WTC11 (cell line): ENCODE results near the gene SHISAL1. TPM values are rescaled to one million over a fixed set of nuclear protein-coding genes. Genes with fewer than 3 reads are reported as not detected.

ENCODE experiments used
- ATAC-seq: fragments of 200-7000 bp; cut with Tn5 transposase; 2 replicates; pipeline ENCODE4 v1.10.0; 2021; ENCODE audit warnings: mild to moderate bottlenecking, moderate library complexity
- CTCF ChIA-PET: fragments of 300-600 bp; sonication (Branson Sonifier 250); formaldehyde crosslinking; loops from one replicate; lab custom pipeline; 2021; ENCODE audit warnings: antibody characterized with exemption; lab: Charles Lee
- POLR2A ChIA-PET: fragments of 350-600 bp; sonication (Branson Sonifier 250); formaldehyde crosslinking; loops from one replicate; lab custom pipeline; 2021; ENCODE audit warnings: antibody characterized with exemption; lab: Charles Lee
- DNase-seq: peaks from one replicate; pipeline ENCODE4 v3.0.0; 2021; ENCODE audit warnings: low spot score
- H3K27ac Mint-ChIP-seq: 2 replicates; pipeline ENCODE4 v1.8.0; 2021; ENCODE audit warnings: mixed read lengths
- H3K27me3 Mint-ChIP-seq: 2 replicates; pipeline ENCODE4 v1.8.0; 2021; ENCODE audit warnings: low read depth, mild to moderate bottlenecking, moderate library complexity, mixed read lengths
- H3K36me3 Mint-ChIP-seq: 2 replicates; pipeline ENCODE4 v1.8.0; 2021; ENCODE audit warnings: mixed read lengths
- H3K4me1 Mint-ChIP-seq: 2 replicates; pipeline ENCODE4 v1.8.0; 2022; ENCODE audit warnings: mixed read lengths
- H3K4me3 Mint-ChIP-seq: 2 replicates; pipeline ENCODE4 v1.8.0; 2021; ENCODE audit warnings: mild to moderate bottlenecking, moderate library complexity, mixed read lengths
- H3K9me3 Mint-ChIP-seq: 2 replicates; pipeline ENCODE4 v1.8.0; 2021; ENCODE audit warnings: mixed read lengths
- CREM ChIP-seq: sonication (generic); formaldehyde crosslinking; IDR thresholded peaks from 2 replicates; pipeline ENCODE4 v1.8.1; 2022; ENCODE audit warnings: mild to moderate bottlenecking, missing genetic modification reagents, moderate library complexity
- ESRRA ChIP-seq: sonication (generic); formaldehyde crosslinking; IDR thresholded peaks from 2 replicates; pipeline ENCODE4 v1.8.1; 2022; ENCODE audit warnings: mild to moderate bottlenecking, missing genetic modification reagents, borderline replicate concordance
- FOXK1 ChIP-seq: sonication (generic); formaldehyde crosslinking; IDR thresholded peaks from 2 replicates; pipeline ENCODE4 v1.8.0; 2022; ENCODE audit warnings: mild to moderate bottlenecking, moderate library complexity, missing genetic modification reagents
- JAZF1 ChIP-seq: fragments of 250-450 bp; sonication (Bioruptor Pico); IDR thresholded peaks from 2 replicates; pipeline ENCODE4 v1.9.0; 2021; ENCODE audit warnings: moderate library complexity, mild to moderate bottlenecking, inconsistent platforms
- NFATC4 ChIP-seq: fragments of 250-450 bp; sonication (Bioruptor Pico); IDR thresholded peaks from 2 replicates; pipeline ENCODE4 v1.9.0; 2021; ENCODE audit warnings: mild to moderate bottlenecking
- NFE2L1 ChIP-seq: sonication (generic); formaldehyde crosslinking; IDR thresholded peaks from 2 replicates; pipeline ENCODE4 v1.8.1; 2023; ENCODE audit warnings: missing genetic modification reagents
- OVOL2 ChIP-seq: fragments of 250-450 bp; sonication (Bioruptor Pico); IDR thresholded peaks from 2 replicates; pipeline ENCODE4 v1.9.0; 2021; ENCODE audit warnings: mild to moderate bottlenecking, borderline replicate concordance
- PRRX2 ChIP-seq: fragments of 250-450 bp; sonication (Bioruptor Pico); IDR thresholded peaks from 2 replicates; pipeline ENCODE4 v1.8.0; 2021; ENCODE audit warnings: mild to moderate bottlenecking
- RELA ChIP-seq: sonication (generic); formaldehyde crosslinking; IDR thresholded peaks from 2 replicates; pipeline ENCODE4 v1.8.1; 2022; ENCODE audit warnings: missing genetic modification reagents, mild to moderate bottlenecking, borderline replicate concordance
- TEAD4 ChIP-seq: sonication (generic); formaldehyde crosslinking; IDR thresholded peaks from 2 replicates; pipeline ENCODE4 v1.8.0; 2022; ENCODE audit warnings: mild to moderate bottlenecking, missing genetic modification reagents
- ZNF121 ChIP-seq: sonication (generic); formaldehyde crosslinking; IDR thresholded peaks from 2 replicates; pipeline ENCODE4 v1.8.0; 2023; ENCODE audit warnings: missing genetic modification reagents
- ZNF232 ChIP-seq: sonication (generic); formaldehyde crosslinking; IDR thresholded peaks from 2 replicates; pipeline ENCODE4 v1.8.0; 2022; ENCODE audit warnings: mild to moderate bottlenecking, missing genetic modification reagents
- ZNF317 ChIP-seq: sonication (generic); formaldehyde crosslinking; IDR thresholded peaks from 2 replicates; pipeline ENCODE4 v1.8.1; 2023; ENCODE audit warnings: low read depth, mild to moderate bottlenecking, moderate library complexity, missing genetic modification reagents, borderline replicate concordance
- total RNA-seq: library from RNA; stranded (reverse); gene quantifications from 3 replicates; pipeline ENCODE4 v1.2.3, GENCODE V29; 2021
- TF ChIP-seq, protein P1 (sequence below): sonication (generic); formaldehyde crosslinking; IDR thresholded peaks from 2 replicates; pipeline ENCODE4 v1.8.1; 2022; ENCODE audit warnings: missing genetic modification reagents, borderline replicate concordance
- TF ChIP-seq, protein P2 (sequence below): sonication (generic); formaldehyde crosslinking; IDR thresholded peaks from 2 replicates; pipeline ENCODE4 v1.8.0; 2023; ENCODE audit warnings: mild to moderate bottlenecking, missing genetic modification reagents
- TF ChIP-seq, protein P3 (sequence below): sonication (generic); formaldehyde crosslinking; IDR thresholded peaks from 2 replicates; pipeline ENCODE4 v1.8.0; 2022; ENCODE audit warnings: mild to moderate bottlenecking, missing genetic modification reagents
- TF ChIP-seq, protein P4 (sequence below): sonication (generic); formaldehyde crosslinking; IDR thresholded peaks from 2 replicates; pipeline ENCODE4 v1.8.0; 2023; ENCODE audit warnings: missing genetic modification reagents
- TF ChIP-seq, protein P5 (sequence below): sonication (generic); formaldehyde crosslinking; IDR thresholded peaks from 2 replicates; pipeline ENCODE4 v1.8.0; 2023; ENCODE audit warnings: missing genetic modification reagents, mild to moderate bottlenecking, borderline replicate concordance
- TF ChIP-seq, protein P6 (sequence below): fragments of 250-450 bp; sonication (Bioruptor Pico); IDR thresholded peaks from 2 replicates; pipeline ENCODE4 v1.8.0; 2021; ENCODE audit warnings: mild to moderate bottlenecking
- TF ChIP-seq, protein P7 (sequence below): fragments of 200-600 bp; IDR thresholded peaks from 2 replicates; pipeline ENCODE4 v1.8.0; 2022; ENCODE audit warnings: antibody characterized with exemption

The SHISAL1 gene
- total RNA-seq, 1 experiment from 2014 or later, result 2.7 TPM

DNA sequence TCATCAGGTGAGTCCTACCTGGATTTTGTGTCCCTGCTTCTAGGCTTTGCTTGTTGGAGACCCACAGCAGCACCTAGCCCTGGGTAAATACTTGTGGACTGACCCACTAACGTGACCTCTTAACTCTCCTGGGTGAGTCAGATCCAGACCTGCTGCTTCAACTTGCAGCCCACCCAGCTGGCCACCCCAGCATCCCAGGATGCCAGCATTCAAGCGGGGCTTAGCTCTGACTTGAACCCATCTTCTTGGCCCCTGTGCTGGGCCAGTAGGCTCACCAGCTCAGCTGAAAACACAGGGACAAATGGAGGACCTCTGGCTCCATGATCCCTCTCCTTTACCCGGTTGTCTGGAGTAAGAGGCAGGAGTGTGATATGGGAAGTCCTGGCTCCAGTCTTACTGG lies 98.6 kb downstream of the SHISAL1 start:
- ATAC-seq (no peak), DNase-seq (no peak)
- CTCF ChIA-PET, result no interaction called here
- H3K27ac Mint-ChIP-seq, result no peak overlapping the region
- POLR2A ChIA-PET, result no interaction called here
- no peak for TF ChIP-seq OVOL2
- TF ChIP-seq, protein P1, sequence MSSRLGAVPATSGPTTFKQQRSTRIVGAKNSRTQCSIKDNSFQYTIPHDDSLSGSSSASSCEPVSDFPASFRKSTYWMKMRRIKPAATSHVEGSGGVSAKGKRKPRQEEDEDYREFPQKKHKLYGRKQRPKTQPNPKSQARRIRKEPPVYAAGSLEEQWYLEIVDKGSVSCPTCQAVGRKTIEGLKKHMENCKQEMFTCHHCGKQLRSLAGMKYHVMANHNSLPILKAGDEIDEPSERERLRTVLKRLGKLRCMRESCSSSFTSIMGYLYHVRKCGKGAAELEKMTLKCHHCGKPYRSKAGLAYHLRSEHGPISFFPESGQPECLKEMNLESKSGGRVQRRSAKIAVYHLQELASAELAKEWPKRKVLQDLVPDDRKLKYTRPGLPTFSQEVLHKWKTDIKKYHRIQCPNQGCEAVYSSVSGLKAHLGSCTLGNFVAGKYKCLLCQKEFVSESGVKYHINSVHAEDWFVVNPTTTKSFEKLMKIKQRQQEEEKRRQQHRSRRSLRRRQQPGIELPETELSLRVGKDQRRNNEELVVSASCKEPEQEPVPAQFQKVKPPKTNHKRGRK (CRISPR knock-in tag), result no peak
- no peak for TF ChIP-seq CREM (CRISPR knock-in tag)
- TF ChIP-seq, protein P2, sequence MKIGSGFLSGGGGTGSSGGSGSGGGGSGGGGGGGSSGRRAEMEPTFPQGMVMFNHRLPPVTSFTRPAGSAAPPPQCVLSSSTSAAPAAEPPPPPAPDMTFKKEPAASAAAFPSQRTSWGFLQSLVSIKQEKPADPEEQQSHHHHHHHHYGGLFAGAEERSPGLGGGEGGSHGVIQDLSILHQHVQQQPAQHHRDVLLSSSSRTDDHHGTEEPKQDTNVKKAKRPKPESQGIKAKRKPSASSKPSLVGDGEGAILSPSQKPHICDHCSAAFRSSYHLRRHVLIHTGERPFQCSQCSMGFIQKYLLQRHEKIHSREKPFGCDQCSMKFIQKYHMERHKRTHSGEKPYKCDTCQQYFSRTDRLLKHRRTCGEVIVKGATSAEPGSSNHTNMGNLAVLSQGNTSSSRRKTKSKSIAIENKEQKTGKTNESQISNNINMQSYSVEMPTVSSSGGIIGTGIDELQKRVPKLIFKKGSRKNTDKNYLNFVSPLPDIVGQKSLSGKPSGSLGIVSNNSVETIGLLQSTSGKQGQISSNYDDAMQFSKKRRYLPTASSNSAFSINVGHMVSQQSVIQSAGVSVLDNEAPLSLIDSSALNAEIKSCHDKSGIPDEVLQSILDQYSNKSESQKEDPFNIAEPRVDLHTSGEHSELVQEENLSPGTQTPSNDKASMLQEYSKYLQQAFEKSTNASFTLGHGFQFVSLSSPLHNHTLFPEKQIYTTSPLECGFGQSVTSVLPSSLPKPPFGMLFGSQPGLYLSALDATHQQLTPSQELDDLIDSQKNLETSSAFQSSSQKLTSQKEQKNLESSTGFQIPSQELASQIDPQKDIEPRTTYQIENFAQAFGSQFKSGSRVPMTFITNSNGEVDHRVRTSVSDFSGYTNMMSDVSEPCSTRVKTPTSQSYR (CRISPR knock-in tag), result no peak
- no peak for TF ChIP-seq FOXK1 (CRISPR knock-in tag)
- TF ChIP-seq PRRX2 (CRISPR knock-in tag), result no peak
- TF ChIP-seq ZNF121 (CRISPR knock-in tag), result no peak
- TF ChIP-seq, protein P3, sequence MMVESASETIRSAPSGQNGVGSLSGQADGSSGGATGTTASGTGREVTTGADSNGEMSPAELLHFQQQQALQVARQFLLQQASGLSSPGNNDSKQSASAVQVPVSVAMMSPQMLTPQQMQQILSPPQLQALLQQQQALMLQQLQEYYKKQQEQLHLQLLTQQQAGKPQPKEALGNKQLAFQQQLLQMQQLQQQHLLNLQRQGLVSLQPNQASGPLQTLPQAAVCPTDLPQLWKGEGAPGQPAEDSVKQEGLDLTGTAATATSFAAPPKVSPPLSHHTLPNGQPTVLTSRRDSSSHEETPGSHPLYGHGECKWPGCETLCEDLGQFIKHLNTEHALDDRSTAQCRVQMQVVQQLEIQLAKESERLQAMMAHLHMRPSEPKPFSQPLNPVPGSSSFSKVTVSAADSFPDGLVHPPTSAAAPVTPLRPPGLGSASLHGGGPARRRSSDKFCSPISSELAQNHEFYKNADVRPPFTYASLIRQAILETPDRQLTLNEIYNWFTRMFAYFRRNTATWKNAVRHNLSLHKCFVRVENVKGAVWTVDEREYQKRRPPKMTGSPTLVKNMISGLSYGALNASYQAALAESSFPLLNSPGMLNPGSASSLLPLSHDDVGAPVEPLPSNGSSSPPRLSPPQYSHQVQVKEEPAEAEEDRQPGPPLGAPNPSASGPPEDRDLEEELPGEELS (CRISPR knock-in tag), result no peak
- no peak for TF ChIP-seq NFE2L1 (CRISPR knock-in tag)
- no peak for TF ChIP-seq ESRRA (CRISPR knock-in tag)
- TF ChIP-seq, protein P4, sequence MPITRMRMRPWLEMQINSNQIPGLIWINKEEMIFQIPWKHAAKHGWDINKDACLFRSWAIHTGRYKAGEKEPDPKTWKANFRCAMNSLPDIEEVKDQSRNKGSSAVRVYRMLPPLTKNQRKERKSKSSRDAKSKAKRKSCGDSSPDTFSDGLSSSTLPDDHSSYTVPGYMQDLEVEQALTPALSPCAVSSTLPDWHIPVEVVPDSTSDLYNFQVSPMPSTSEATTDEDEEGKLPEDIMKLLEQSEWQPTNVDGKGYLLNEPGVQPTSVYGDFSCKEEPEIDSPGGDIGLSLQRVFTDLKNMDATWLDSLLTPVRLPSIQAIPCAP (CRISPR knock-in tag), result no peak
- TF ChIP-seq TEAD4 (CRISPR knock-in tag), result no peak
- H3K4me1 Mint-ChIP-seq, result no peaks in the 10 kb centered on the region
- 0 out of 2 replicates have a peak, but pooled peaks cover 3% of the 10 kb centered on the region for H3K36me3 Mint-ChIP-seq
- H3K4me3 Mint-ChIP-seq, result no peak overlapping the region
- H3K27me3 Mint-ChIP-seq, result peaks cover 2% of the 10 kb centered on the region; the same call in 1 of the 2 replicates
- H3K9me3 Mint-ChIP-seq, result peaks cover 11% of the 10 kb centered on the region

DNA sequence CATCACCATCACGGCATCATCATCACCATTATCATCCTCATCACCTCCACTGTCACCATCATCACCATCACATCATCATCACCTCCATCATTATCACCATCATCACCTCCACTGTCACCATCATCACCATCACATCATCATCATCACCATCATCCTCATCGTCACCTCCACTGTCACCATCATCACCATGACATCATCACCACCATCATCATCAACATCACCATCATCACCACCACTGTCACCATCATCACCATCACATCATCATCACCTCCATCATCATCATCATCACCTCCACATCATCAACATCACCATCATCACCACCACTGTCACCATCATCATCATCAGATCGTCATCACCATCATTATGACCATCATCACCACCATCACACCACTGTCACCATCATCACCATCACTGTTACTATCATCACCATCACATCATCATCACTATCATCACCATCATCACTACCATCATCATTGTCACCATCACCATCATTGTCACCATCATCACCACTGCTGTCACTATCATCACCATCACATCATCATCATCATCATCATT lies 99.2 kb downstream of the SHISAL1 start:
- POLR2A ChIA-PET, result no interaction called here
- no peak for DNase-seq
- peaks cover 16% of the 10 kb centered on the region for H3K9me3 Mint-ChIP-seq
- H3K27me3 Mint-ChIP-seq, result peaks cover 2% of the 10 kb centered on the region; the same call in 1 of the 2 replicates
- H3K4me3 Mint-ChIP-seq, result no peak overlapping the region
- H3K4me1 Mint-ChIP-seq, result no peaks in the 10 kb centered on the region
- H3K27ac Mint-ChIP-seq, result no peak overlapping the region
- CTCF ChIA-PET, result no interaction called here
- ATAC-seq, result no peak
- 0 out of 2 replicates have a peak, but pooled peaks cover 3% of the 10 kb centered on the region for H3K36me3 Mint-ChIP-seq
- TF ChIP-seq RELA (CRISPR knock-in tag) (no peak), ZNF232 (CRISPR knock-in tag) (no peak), ZNF317 (CRISPR knock-in tag) (no peak), NFATC4 (no peak), JAZF1 (CRISPR knock-in tag) (no peak)
- TF ChIP-seq, protein P5, sequence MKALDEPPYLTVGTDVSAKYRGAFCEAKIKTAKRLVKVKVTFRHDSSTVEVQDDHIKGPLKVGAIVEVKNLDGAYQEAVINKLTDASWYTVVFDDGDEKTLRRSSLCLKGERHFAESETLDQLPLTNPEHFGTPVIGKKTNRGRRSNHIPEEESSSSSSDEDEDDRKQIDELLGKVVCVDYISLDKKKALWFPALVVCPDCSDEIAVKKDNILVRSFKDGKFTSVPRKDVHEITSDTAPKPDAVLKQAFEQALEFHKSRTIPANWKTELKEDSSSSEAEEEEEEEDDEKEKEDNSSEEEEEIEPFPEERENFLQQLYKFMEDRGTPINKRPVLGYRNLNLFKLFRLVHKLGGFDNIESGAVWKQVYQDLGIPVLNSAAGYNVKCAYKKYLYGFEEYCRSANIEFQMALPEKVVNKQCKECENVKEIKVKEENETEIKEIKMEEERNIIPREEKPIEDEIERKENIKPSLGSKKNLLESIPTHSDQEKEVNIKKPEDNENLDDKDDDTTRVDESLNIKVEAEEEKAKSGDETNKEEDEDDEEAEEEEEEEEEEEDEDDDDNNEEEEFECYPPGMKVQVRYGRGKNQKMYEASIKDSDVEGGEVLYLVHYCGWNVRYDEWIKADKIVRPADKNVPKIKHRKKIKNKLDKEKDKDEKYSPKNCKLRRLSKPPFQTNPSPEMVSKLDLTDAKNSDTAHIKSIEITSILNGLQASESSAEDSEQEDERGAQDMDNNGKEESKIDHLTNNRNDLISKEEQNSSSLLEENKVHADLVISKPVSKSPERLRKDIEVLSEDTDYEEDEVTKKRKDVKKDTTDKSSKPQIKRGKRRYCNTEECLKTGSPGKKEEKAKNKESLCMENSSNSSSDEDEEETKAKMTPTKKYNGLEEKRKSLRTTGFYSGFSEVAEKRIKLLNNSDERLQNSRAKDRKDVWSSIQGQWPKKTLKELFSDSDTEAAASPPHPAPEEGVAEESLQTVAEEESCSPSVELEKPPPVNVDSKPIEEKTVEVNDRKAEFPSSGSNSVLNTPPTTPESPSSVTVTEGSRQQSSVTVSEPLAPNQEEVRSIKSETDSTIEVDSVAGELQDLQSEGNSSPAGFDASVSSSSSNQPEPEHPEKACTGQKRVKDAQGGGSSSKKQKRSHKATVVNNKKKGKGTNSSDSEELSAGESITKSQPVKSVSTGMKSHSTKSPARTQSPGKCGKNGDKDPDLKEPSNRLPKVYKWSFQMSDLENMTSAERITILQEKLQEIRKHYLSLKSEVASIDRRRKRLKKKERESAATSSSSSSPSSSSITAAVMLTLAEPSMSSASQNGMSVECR (CRISPR knock-in tag), result no peak
- TF ChIP-seq, protein P6, sequence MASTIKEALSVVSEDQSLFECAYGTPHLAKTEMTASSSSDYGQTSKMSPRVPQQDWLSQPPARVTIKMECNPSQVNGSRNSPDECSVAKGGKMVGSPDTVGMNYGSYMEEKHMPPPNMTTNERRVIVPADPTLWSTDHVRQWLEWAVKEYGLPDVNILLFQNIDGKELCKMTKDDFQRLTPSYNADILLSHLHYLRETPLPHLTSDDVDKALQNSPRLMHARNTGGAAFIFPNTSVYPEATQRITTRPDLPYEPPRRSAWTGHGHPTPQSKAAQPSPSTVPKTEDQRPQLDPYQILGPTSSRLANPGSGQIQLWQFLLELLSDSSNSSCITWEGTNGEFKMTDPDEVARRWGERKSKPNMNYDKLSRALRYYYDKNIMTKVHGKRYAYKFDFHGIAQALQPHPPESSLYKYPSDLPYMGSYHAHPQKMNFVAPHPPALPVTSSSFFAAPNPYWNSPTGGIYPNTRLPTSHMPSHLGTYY (CRISPR knock-in tag), result no peak
- TF ChIP-seq, protein P7, sequence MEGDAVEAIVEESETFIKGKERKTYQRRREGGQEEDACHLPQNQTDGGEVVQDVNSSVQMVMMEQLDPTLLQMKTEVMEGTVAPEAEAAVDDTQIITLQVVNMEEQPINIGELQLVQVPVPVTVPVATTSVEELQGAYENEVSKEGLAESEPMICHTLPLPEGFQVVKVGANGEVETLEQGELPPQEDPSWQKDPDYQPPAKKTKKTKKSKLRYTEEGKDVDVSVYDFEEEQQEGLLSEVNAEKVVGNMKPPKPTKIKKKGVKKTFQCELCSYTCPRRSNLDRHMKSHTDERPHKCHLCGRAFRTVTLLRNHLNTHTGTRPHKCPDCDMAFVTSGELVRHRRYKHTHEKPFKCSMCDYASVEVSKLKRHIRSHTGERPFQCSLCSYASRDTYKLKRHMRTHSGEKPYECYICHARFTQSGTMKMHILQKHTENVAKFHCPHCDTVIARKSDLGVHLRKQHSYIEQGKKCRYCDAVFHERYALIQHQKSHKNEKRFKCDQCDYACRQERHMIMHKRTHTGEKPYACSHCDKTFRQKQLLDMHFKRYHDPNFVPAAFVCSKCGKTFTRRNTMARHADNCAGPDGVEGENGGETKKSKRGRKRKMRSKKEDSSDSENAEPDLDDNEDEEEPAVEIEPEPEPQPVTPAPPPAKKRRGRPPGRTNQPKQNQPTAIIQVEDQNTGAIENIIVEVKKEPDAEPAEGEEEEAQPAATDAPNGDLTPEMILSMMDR, result no peak
